Breast epithelium (tissue), 3 donors: ENCODE results near the gene PTPRN2.

Experiments
- POLR2A ChIP-seq: fragments of 450-650 bp; IDR thresholded peaks from one replicate; pipeline ENCODE4 v1.6.1; 2016; ENCODE audit warnings: antibody characterized with exemption, mild to moderate bottlenecking, moderate library complexity
- TF ChIP-seq, protein P1 (sequence below), 3 donors: fragments of 450-650 bp; IDR thresholded peaks; one replicate each; pipeline ENCODE4 v1.5.1; 2016 to 2017; ENCODE audit warnings: antibody characterized with exemption in 3 of 3, mild to moderate bottlenecking in 3 of 3, moderate library complexity in 3 of 3

- TF ChIP-seq, protein P1, sequence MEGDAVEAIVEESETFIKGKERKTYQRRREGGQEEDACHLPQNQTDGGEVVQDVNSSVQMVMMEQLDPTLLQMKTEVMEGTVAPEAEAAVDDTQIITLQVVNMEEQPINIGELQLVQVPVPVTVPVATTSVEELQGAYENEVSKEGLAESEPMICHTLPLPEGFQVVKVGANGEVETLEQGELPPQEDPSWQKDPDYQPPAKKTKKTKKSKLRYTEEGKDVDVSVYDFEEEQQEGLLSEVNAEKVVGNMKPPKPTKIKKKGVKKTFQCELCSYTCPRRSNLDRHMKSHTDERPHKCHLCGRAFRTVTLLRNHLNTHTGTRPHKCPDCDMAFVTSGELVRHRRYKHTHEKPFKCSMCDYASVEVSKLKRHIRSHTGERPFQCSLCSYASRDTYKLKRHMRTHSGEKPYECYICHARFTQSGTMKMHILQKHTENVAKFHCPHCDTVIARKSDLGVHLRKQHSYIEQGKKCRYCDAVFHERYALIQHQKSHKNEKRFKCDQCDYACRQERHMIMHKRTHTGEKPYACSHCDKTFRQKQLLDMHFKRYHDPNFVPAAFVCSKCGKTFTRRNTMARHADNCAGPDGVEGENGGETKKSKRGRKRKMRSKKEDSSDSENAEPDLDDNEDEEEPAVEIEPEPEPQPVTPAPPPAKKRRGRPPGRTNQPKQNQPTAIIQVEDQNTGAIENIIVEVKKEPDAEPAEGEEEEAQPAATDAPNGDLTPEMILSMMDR (IDR thresholded peaks at IDR 0.05) = no peak
- TF ChIP-seq POLR2A = no peak
Measured at GRCh38 chr7:157687845-157688532, 899.6 kb downstream of the PTPRN2 start.
